ENCODE results near the gene GRPEL2.

The GRPEL2 gene

GRCh38 chr5:149367972-149368645 is 22.8 kb downstream of the GRPEL2 start:
- no peaks in the 10 kb centered on the region for H3K27me3 ChIP-seq (ENCODE audit: insufficient read depth, poor library complexity, severe bottlenecking)
- TF ChIP-seq CTCF (IDR thresholded peaks at IDR 0.05; ENCODE audit: poor library complexity, severe bottlenecking): no peak
- no peak overlapping the region for H3K27ac ChIP-seq (ENCODE audit: poor library complexity, severe bottlenecking)
- ATAC-seq (ENCODE audit: low read depth) (no peak), DNase-seq (ENCODE audit: low spot score) (peak; percentile 55)
- H3K4me1 ChIP-seq (ENCODE audit: insufficient read depth, poor library complexity, severe bottlenecking): no peaks in the 10 kb centered on the region
- H3K36me3 ChIP-seq (ENCODE audit: low read depth): no peaks in the 10 kb centered on the region
- no peak overlapping the region for H3K4me3 ChIP-seq (ENCODE audit: severe bottlenecking)
- H3K9me3 ChIP-seq (ENCODE audit: severe bottlenecking): no peaks in the 10 kb centered on the region

DNA sequence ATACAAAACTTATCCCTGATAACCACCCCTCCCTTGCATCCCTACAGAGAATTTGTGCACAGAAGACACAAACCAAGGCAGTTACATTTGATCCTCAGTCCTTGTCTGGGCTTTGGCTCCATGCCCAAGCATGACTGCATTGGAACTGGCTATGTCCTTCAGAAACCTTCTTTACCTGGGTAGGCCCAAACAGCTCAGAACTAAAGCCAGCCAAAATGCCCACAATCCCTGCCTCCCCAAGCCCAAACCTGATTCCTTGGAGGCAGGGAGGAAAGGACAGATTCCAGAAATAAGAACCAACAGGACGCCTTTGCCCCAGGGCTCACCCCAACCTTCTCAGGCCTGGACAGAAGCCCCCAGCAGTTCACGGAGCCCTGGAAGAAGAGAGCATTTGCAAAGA is 25.6 kb downstream of the GRPEL2 start:
- Histone ChIP-seq H3K4me1 (ENCODE audit: insufficient read depth, poor library complexity, severe bottlenecking) (no peaks in the 10 kb centered on the region), H3K4me3 (ENCODE audit: severe bottlenecking) (no peak overlapping the region), H3K27ac (ENCODE audit: poor library complexity, severe bottlenecking) (no peak overlapping the region), H3K9me3 (ENCODE audit: severe bottlenecking) (no peaks in the 10 kb centered on the region), H3K36me3 (ENCODE audit: low read depth) (no peaks in the 10 kb centered on the region), H3K27me3 (ENCODE audit: insufficient read depth, poor library complexity, severe bottlenecking) (no peaks in the 10 kb centered on the region)
- DNase-seq (ENCODE audit: low spot score) (peak; percentile 33), ATAC-seq (ENCODE audit: low read depth) (no peak)
- no peak for TF ChIP-seq CTCF (IDR thresholded peaks at IDR 0.05; ENCODE audit: poor library complexity, severe bottlenecking)

GRCh38 chr5:149371296-149371962 is 26.1 kb downstream of the GRPEL2 start:
- Histone ChIP-seq H3K27ac (ENCODE audit: poor library complexity, severe bottlenecking) (no peak overlapping the region), H3K36me3 (ENCODE audit: low read depth) (no peaks in the 10 kb centered on the region), H3K27me3 (ENCODE audit: insufficient read depth, poor library complexity, severe bottlenecking) (no peaks in the 10 kb centered on the region), H3K9me3 (ENCODE audit: severe bottlenecking) (no peaks in the 10 kb centered on the region), H3K4me3 (ENCODE audit: severe bottlenecking) (no peak overlapping the region), H3K4me1 (ENCODE audit: insufficient read depth, poor library complexity, severe bottlenecking) (no peaks in the 10 kb centered on the region)
- DNase-seq (ENCODE audit: low spot score) (peak; percentile 77), ATAC-seq (ENCODE audit: low read depth) (peak; percentile 85)
- TF ChIP-seq CTCF (IDR thresholded peaks at IDR 0.05; ENCODE audit: poor library complexity, severe bottlenecking): peak; percentile 95

- TF ChIP-seq CTCF (IDR thresholded peaks at IDR 0.05; ENCODE audit: poor library complexity, severe bottlenecking): no peak
- no peak for ATAC-seq (ENCODE audit: low read depth)
- H3K4me1 ChIP-seq (ENCODE audit: insufficient read depth, poor library complexity, severe bottlenecking): no peaks in the 10 kb centered on the region
Observed at GRCh38 chr5:149372076-149372795, 26.9 kb downstream of the GRPEL2 start.

More at GRCh38 chr5:149372076-149372795, 26.9 kb downstream of the GRPEL2 start:
- H3K27me3 ChIP-seq (ENCODE audit: insufficient read depth, poor library complexity, severe bottlenecking): no peaks in the 10 kb centered on the region
- peak; percentile 27 for DNase-seq (ENCODE audit: low spot score)
- no peak overlapping the region for H3K27ac ChIP-seq (ENCODE audit: poor library complexity, severe bottlenecking)
- H3K36me3 ChIP-seq (ENCODE audit: low read depth): no peaks in the 10 kb centered on the region
- H3K4me3 ChIP-seq (ENCODE audit: severe bottlenecking): no peak overlapping the region
- no peaks in the 10 kb centered on the region for H3K9me3 ChIP-seq (ENCODE audit: severe bottlenecking)

Data from RWPE2 (cell line).